CD4-positive, alpha-beta T cell treated with Interleukin-6 for 4 hours (primary cell): ENCODE results near the gene TYR.
"Not testable (repeated sequence)": the region's sequence is repeated elsewhere in the genome, so short reads cannot be mapped to it uniquely, and the experiment has no call there.

Experiments
- DNase-seq: peaks from one replicate; pipeline ENCODE4 v3.0.0-alpha.2; 2020; ENCODE audit warnings: mixed read lengths

TYR gene

DNA sequence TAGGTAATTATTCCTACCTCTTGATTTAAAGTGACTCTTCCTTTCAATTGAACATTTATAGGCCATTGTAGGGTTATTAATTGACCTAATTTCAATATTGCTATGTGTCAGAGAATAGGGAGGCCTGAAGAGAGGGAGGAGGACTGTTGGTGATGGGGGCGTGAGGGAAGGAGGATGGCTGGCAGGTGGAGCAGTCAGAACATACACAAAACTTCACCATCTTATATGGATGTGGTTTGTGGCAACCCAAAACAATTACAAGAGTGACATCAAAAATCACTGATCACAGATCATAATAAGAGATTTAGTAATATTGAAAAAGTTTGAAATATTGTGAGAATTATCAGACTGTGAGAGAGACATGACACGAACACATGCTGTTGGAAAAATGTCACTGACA is 95.5 kb downstream of the TYR start:
- not testable (repeated sequence) for DNase-seq

DNA sequence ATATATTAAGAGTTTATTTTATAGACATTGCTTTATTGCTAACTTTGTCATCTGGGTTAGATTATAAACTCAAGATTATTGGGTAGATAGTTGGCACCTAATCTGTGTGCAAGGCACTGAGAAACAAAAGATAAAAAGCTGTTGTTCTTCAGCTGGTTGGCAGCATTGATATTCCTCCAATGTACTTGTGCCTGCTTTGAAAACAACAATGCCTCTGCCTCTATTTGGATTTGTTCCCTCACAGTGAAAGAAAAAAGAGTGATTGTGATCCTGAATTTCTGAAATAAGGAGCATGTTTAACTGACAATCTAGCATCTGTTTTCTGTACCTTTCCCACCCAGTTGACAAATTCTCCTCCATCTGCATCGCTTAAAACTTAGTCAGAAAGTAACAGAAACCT is 98.3 kb downstream of the TYR start:
- no peak for DNase-seq

DNA sequence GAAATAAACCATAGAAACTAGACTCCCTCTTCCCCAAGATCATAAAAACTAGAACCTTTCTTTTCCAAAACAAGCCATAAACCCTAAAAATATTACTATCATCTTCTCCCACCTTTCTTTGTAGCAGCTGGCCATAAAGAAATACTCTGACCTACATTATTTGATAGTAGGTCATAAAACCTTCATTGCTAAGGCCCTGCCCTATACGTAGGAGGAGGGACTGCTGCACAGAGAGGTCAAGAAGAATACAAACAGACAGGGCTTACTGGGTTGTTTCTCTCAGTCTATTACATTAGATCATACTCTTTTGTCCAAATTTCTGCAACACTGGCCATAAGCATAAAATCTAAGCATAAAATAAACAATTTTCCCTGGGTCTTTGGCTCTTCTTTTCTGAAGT is 101.5 kb downstream of the TYR start:
- no peak for DNase-seq

DNA sequence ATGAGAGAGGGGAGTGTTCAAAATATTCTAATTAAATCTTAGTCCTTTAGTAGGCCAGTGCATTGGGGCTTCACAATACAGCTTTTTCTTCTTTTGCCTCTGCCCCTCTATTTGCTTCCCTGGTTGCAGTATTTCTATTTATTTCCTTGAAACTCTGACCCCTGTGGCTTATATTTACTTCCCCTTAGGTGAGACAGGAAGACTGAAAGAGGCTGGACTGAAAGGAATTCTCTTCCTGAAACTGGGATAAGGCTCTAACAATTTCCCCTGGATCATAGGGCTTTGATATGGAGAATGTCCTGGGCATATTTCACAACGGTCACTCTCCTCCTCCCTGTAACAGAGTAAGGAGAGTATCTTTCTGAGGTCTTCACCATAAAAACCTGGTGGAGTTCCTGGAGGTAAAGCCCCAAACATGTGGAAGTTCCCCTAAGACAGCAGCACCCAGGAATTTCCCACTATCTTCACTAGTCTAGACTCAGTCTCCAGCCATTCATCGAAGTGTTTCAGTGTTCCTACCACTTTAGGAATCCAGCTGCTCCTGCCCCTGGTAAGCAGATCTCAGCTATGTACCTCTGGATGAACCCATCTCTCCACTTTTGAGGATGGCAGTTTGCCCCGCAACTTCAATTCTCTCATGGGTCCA is 103.5 kb downstream of the TYR start:
- DNase-seq: not testable (repeated sequence)

- DNase-seq: not testable (repeated sequence)
Measured at GRCh38 chr11:89286601-89287000, 108.9 kb downstream of the TYR start.

- DNase-seq: not testable (repeated sequence)
Measured at GRCh38 chr11:89288004-89288403, 110.3 kb downstream of the TYR start.

- no peak for DNase-seq
Measured at GRCh38 chr11:89293965-89294679, 116.4 kb downstream of the TYR start.

- not testable (repeated sequence) for DNase-seq
Measured at GRCh38 chr11:89295023-89295422, 117.3 kb downstream of the TYR start.

DNA sequence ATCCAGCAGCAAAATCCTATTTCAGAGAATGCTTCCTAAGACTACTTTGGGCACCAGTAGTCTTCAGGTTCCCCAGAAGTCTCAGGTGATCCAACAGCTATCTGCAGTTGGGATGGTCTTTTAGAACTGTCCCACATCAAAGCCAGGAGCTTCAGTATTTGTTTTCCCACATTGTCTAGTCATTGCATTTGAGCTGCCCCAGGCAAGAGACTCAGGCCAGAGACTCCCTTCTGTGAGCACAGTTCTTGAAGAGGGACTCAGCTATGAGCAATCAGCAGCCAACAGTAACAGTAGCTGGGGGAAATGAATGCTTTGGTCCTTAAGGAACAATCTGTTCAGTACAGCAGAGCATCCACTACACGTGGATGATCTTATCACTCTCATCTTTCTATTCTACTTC is 125.4 kb downstream of the TYR start:
- DNase-seq: not testable (repeated sequence)

- DNase-seq: not testable (repeated sequence)
Measured at GRCh38 chr11:89308272-89308671, 130.6 kb downstream of the TYR start.

- DNase-seq: not testable (repeated sequence)
Measured at GRCh38 chr11:89309321-89309985, 131.8 kb downstream of the TYR start.

GRCh38 chr11:89310607-89311006 is 132.9 kb downstream of the TYR start:
- not testable (repeated sequence) for DNase-seq

DNA sequence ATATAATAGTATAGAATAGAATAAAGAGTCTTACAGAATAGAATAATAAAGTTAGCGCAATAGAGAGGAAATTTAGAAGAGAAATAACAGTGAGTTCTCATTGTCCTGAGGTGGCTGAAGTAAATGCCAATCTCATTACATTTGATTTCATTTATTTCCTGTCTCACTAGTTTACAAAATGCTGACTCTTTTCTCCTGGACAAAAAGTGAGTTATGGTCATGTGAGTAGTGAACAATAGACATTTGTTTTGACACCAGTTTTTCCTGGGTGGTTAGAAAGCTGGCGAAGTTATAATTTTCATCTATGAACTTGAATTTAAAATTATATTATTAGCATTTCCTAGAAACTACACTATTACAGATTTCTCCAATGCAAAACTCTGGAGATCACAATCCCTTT is 143.7 kb downstream of the TYR start:
- no peak for DNase-seq

- DNase-seq: no peak
Measured at GRCh38 chr11:89327885-89328284, 150.2 kb downstream of the TYR start.

DNA sequence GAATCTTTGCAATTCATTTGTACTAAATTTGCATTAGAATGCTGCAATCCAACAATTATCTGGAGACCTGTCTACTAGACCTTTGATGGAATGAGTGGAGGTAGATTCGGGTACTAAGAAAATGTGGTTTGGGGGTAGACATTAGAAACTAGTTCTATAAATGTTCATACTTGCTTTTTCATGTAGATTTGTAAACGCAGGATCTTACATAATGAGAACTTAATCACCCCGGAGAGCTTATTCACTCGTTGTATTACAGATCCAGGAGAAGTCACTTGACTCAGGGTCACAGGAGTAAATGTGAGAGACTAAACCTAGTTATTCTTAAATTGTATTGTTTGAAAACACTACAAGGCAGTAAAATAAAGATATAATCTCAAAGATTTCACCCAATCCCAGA is 154.3 kb downstream of the TYR start:
- DNase-seq: not testable (repeated sequence)

DNA sequence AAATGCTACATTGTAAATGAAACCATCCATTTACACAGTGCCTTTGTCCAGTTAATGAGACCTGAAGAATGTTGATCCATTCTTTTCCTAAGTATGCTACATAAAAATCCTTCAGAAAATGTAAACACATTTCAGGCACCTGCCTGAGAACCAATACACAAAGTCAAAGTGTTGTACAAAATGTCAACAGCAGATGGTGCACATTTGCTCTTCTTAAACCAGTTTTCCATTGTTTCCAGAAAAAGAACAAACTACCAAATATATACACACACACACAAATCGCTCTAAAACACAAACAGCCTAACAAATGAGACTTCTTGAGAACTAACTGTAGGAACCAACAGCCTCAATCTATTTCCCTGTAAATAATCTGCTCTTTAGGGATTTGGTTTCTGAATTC is 156.0 kb downstream of the TYR start:
- DNase-seq: not testable (repeated sequence)

- not testable (repeated sequence) for DNase-seq
Measured at GRCh38 chr11:89337100-89337650, 159.5 kb downstream of the TYR start.

GRCh38 chr11:89338073-89338472 is 160.4 kb downstream of the TYR start:
- DNase-seq: not testable (repeated sequence)

DNA sequence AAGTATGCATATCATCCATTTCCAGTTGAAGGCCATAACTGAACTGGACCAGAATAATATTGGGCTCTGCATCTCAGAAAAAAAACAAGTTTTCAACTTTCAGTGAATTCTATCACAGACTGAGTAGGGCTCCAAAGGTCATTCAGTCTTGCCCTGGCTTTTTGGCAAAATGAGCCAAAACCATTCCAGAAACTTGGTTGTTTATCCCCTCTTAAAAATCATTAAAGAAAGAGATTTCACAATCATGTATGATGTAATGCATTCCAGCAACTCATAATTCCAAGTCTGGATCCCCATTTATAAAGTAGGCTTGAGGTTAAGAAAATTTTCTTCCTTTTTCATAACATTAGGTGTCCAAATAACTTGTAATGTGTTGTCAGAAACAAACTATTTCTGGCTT is 162.8 kb downstream of the TYR start:
- not testable (repeated sequence) for DNase-seq

DNA sequence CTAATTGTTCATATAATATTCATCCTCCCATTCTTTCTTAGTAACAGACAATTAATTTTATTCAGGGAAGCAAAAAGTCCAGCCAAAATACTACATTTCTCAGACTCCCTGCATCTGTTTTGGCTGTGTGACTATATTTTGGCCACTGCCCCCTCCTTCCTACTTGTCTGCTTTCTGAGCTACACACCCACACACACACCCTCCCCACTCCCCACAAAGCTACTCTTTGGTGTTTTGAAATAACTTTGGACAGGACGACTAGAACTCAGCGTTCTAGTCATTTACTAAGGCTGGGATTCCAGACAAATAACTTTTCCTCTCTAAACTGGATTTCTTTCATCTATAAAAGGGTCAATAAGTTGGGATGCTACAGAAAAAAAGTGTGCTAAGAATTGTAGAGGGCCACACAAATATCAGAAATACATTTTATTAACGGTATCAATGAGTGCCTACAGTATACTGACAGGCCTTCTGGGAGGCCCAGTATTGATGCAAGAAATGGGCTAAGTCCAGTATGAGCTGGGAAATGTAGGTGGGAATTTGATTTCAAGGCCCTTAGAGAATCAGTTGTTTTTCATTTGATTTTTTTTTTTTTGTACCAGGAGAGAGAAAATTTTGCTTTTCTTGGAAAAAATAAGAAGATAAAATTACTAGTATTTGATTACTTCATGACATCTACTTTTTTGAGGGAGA is 165.4 kb downstream of the TYR start:
- DNase-seq: not testable (repeated sequence)
